ENCODE measurements around the gene ANKFY1.

GRCh38 chr17:4236456-4236855 lies 27.3 kb downstream of the ANKFY1 start:
- TF ChIP-seq CTCF (IDR thresholded peaks at IDR 0.05): no peak
- no peak for TF ChIP-seq POLR2A (IDR thresholded peaks at IDR 0.05)
- no peak for TF ChIP-seq POLR2AphosphoS5 (IDR thresholded peaks at IDR 0.05; ENCODE audit: insufficient read depth in 1 of 2, low read depth in 1 of 2)

Measured in vagina (tissue), 2 donors.